Measurements from ENCODE around the gene TBC1D3B. TPM values are rescaled to one million over a fixed set of nuclear protein-coding genes. Genes with fewer than 3 reads are reported as not detected.

Gene TBC1D3B
- total and polyA plus RNA-seq, 10 of the 15 experiments (the other 5 are each of a cell fraction or from before 2014, with no cell fraction given), result 0.67 to 8.5 (median 1.7) TPM; not detected in 2

- TF ChIP-seq ZBTB33 (IDR thresholded peaks at IDR 0.05), result no peak
- TF ChIP-seq CTCF (IDR thresholded peaks at IDR 0.05 in 2 of 3, conservative IDR thresholded peaks at IDR 0.05 in 1 of 3; ENCODE audit: control insufficient read depth in 2 of 3, extremely low read depth in 1 of 3, insufficient read depth in 1 of 3, low read depth in 3 of 3, low read length in 3 of 3), result no peak
- TF ChIP-seq SMAD5 (IDR thresholded peaks at IDR 0.05; ENCODE audit: low read depth), result no peak
- no peak for TF ChIP-seq POLR2A (IDR thresholded peaks at IDR 0.05; ENCODE audit: low read depth, low read length)
- no peak for TF ChIP-seq POU2F2 (IDR thresholded peaks at IDR 0.05; ENCODE audit: borderline replicate concordance, low read depth, low read length)
- no peak for TF ChIP-seq SMARCA5 (IDR thresholded peaks at IDR 0.05)
- no peak for TF ChIP-seq SUPT20H (IDR thresholded peaks at IDR 0.05; ENCODE audit: borderline replicate concordance, control insufficient read depth, low read depth, low read length)
- no peak for TF ChIP-seq IRF3 (IDR thresholded peaks at IDR 0.05)
- no peak for TF ChIP-seq STAT3 (IDR thresholded peaks at IDR 0.05; ENCODE audit: low read depth, low read length)
These were observed 28.5 kb upstream of the TBC1D3B start (continued) for GRCh38 chr17:36204724-36205500.
